Upper lobe of left lung (tissue), 4 donors: ENCODE measurements around the gene ALDH8A1.

Experiments used
- EP300 ChIP-seq, 4 donors: sonication (generic); formaldehyde crosslinking; IDR thresholded peaks; one replicate each; pipeline ENCODE4 v1.5.1; 2017; ENCODE audit warnings: antibody characterized with exemption in 4 of 4, control low read depth in 2 of 4
- POLR2A ChIP-seq, 4 donors: fragments of 450-650 bp; IDR thresholded peaks; one replicate each; pipeline ENCODE4 v1.5.1; 2016 to 2017; ENCODE audit warnings: antibody characterized with exemption in 4 of 4, mild to moderate bottlenecking in 2 of 4
- POLR2AphosphoS5 ChIP-seq, 2 donors: sonication (generic); formaldehyde crosslinking; IDR thresholded peaks; one replicate each; pipeline ENCODE4 v1.5.1; 2017; ENCODE audit warnings: antibody characterized with exemption in 2 of 2
- TF ChIP-seq, protein P1 (sequence below), 6 experiments: fragments of 450-650 bp in 4 of 6; fragments of 200-600 bp in 2 of 6; sonication (generic) in 2 of 6; IDR thresholded peaks; one replicate each; pipeline ENCODE4 v1.5.1; 2016 to 2019; ENCODE audit warnings: antibody characterized with exemption in 6 of 6

DNA sequence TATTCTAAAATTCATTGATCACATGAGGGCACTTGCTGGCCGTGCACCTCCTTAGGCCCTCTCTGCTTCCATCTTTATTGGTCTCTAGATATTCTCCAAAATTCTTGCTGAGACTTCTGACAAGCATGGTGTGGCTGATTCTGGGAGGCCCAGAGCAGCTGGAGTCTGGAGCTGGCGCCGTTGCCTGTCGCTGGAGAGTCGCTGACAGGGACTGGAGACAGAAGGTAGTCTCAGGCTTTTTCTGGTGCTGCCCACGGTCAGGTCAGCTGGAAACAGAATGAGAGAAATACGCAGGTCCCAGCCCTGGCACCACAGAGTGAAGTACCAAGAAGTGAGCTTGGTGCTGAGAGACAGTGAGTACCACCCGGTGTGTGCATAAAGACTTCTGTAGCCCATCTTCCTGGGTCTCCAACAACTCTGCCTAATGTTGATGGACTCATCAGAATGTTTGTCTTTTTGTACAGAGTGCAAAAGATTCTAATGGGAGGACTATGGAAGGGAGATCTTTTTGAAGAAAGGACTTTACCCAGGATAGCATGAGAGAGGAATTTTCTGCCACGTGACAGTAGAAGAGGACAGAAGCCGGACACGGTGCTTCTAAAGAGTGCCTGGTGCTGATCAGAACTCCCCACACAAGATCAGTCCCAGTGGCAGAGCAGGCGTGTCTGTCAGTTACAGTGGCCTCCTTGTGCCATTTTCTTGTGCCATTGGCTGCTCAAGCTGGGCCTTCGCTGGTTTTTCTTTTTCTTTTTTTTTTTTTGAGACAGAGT lies 1.8 kb upstream of the ALDH8A1 start:
- TF ChIP-seq, protein P1, sequence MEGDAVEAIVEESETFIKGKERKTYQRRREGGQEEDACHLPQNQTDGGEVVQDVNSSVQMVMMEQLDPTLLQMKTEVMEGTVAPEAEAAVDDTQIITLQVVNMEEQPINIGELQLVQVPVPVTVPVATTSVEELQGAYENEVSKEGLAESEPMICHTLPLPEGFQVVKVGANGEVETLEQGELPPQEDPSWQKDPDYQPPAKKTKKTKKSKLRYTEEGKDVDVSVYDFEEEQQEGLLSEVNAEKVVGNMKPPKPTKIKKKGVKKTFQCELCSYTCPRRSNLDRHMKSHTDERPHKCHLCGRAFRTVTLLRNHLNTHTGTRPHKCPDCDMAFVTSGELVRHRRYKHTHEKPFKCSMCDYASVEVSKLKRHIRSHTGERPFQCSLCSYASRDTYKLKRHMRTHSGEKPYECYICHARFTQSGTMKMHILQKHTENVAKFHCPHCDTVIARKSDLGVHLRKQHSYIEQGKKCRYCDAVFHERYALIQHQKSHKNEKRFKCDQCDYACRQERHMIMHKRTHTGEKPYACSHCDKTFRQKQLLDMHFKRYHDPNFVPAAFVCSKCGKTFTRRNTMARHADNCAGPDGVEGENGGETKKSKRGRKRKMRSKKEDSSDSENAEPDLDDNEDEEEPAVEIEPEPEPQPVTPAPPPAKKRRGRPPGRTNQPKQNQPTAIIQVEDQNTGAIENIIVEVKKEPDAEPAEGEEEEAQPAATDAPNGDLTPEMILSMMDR (IDR thresholded peaks at IDR 0.05) = no peak
- TF ChIP-seq EP300 (IDR thresholded peaks at IDR 0.05) (no peak), POLR2AphosphoS5 (IDR thresholded peaks at IDR 0.05) (no peak), POLR2A (IDR thresholded peaks at IDR 0.05) (no peak)
